ENCODE data around the gene FBXW10. TPM values are rescaled to one million over a fixed set of nuclear protein-coding genes. Genes with fewer than 3 reads are reported as not detected.
"Not testable (repeated sequence)": the region's sequence is repeated elsewhere in the genome, so short reads cannot be mapped to it uniquely, and the experiment has no call there.

The FBXW10 gene
- total and polyA plus RNA-seq, 2 of the 8 experiments (the other 6 are each of a cell fraction or from before 2014, with no cell fraction given) = not detected

DNA sequence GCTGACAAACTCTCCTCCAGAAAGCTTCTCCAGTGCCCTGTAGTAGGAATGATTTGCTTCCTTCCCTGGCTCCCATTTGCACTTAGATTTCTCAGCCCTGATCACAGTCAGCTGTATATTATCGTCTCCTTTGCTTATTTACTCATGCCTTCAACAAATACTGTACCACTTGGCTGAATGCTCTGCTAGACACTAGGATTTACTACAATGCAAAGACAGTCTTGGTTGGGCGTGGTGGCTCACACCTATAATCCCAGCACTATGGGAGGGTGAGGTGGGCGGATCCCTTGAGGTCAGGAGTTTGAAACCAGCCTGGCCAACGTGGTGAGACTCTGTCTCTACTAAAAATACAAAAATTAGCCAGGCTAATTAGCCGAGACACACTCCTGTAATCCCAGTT lies 43.0 kb downstream of the FBXW10 start:
- H4K5ac ChIP-seq (ENCODE audit: insufficient read length, low read depth, low read length); H4K8ac ChIP-seq (ENCODE audit: extremely low read depth, insufficient read depth, low read length); POLR2A ChIA-PET (ENCODE audit: partially characterized antibody): not testable (repeated sequence)

More for the DNA sequence above, 43.0 kb downstream of the FBXW10 start:
- H3K23ac ChIP-seq (ENCODE audit: insufficient read length); H3K4me1 ChIP-seq (replicated peaks in 1 of 4; ENCODE audit: control insufficient read depth in 3 of 4, insufficient read depth in 4 of 4, low read length in 3 of 4); H3K9ac ChIP-seq (replicated peaks in 1 of 4; ENCODE audit: extremely low read depth in 1 of 4, low read depth in 3 of 4, low read length in 3 of 4); H3K14ac ChIP-seq (ENCODE audit: insufficient read length); H3K27ac ChIP-seq (ENCODE audit: low read depth, low read length); H4K91ac ChIP-seq (replicated peaks; ENCODE audit: insufficient read length, low read length); H3K56ac ChIP-seq (replicated peaks; ENCODE audit: insufficient read length, low read depth, low read length); H2BK12ac ChIP-seq (ENCODE audit: low read depth, low read length); H2BK20ac ChIP-seq (ENCODE audit: low read length); DNase-seq (ENCODE audit: low read depth in 1 of 2, low spot score in 2 of 2); H3K9me3 ChIP-seq (ENCODE audit: insufficient read depth in 2 of 2, low read depth in 1 of 2, low read length in 1 of 2); H3K27me3 ChIP-seq (replicated peaks in 1 of 4; ENCODE audit: control insufficient read depth in 3 of 4, extremely low read depth in 1 of 4, insufficient read depth in 3 of 4, low read length in 3 of 4); H2BK15ac ChIP-seq (ENCODE audit: low read length); H3K4ac ChIP-seq (replicated peaks; ENCODE audit: insufficient read length, low read depth, low read length); H3K36me3 ChIP-seq (ENCODE audit: control insufficient read depth in 2 of 4, insufficient read depth in 4 of 4, low read length in 3 of 4); H2BK5ac ChIP-seq (ENCODE audit: low read depth, low read length); CTCF ChIA-PET (ENCODE audit: partially characterized antibody); H3K23me2 ChIP-seq (ENCODE audit: low read depth, low read length); H2AK5ac ChIP-seq (ENCODE audit: low read depth, low read length); H4K20me1 ChIP-seq (replicated peaks in 1 of 2; ENCODE audit: control insufficient read depth in 1 of 2, insufficient read depth in 2 of 2, low read length in 2 of 2); FAIRE-seq; H3K4me2 ChIP-seq (ENCODE audit: insufficient read depth in 1 of 2, low read depth in 2 of 2, low read length in 2 of 2); H2BK120ac ChIP-seq (replicated peaks; ENCODE audit: low read depth, low read length); H2AFZ ChIP-seq (ENCODE audit: low read length); H3K4me3 ChIP-seq (ENCODE audit: extremely low read depth in 1 of 4, insufficient read depth in 2 of 4, low read depth in 3 of 4, low read length in 4 of 4); H3K18ac ChIP-seq (ENCODE audit: extremely low read depth, low read length); H3K79me1 ChIP-seq (ENCODE audit: low read depth, low read length): not testable (repeated sequence)
- WGBS, 2 experiments (ENCODE audit: extremely low coverage in 1 of 2, insufficient coverage in 1 of 2, insufficient read length in 1 of 2, insufficient replicate concordance in 2 of 2, low coverage in 1 of 2, low lambda C conversion rate in 2 of 2, missing lambda C conversion rate in 1 of 2) = 85% methylated on average over 4 of the region's 5 CpGs; no CpG with 5 or more reads in 1 of the 2 experiments
- peaks cover 0 to 12% of the 10 kb centered on the region in 2 experiments; a peak in 1 of 4 replicates for H3K79me2 ChIP-seq (ENCODE audit: control insufficient read depth in 1 of 2, insufficient read depth in 2 of 2, low read length in 2 of 2)
